ENCODE measurements around the gene IL37. TPM values are rescaled to one million over a fixed set of nuclear protein-coding genes. Genes with fewer than 3 reads are reported as not detected.
"Not testable (repeated sequence)": the region's sequence is repeated elsewhere in the genome, so short reads cannot be mapped to it uniquely, and the experiment has no call there.

The IL37 gene
- total RNA-seq, 4 donors from 2014 or later, result 1.1 to 2.6 TPM; not detected in 2

DNA sequence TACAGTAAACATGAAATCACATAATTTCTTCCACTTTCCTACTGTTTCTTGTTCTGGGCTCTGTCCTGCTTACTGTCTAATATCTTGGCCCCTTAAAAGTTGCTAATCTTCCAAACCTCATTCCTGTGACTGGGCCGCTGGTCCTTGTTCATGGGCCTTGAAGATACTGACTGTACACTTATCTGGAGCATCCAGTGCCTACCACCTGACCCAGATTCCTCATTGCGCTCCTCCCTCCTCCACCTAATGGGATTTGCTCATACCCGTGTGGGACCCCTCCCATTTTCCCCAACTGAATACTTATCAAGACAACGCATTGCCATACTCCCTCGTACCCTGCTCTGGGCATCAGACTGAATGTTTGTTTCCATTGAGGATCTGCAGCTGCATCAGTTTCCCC, 6.1 kb upstream of the IL37 start:
- no peaks in the 10 kb centered on the region for H3K36me3 ChIP-seq
- no peak overlapping the region for H3K4me3 ChIP-seq
- WGBS, 2 donors (ENCODE audit: low coverage in 1 of 2), result 73 to 86% methylated on average over 3 to 5 of the region's 5 CpGs
- H3K27me3 ChIP-seq, result no peaks in the 10 kb centered on the region
- no peak for TF ChIP-seq EP300 (IDR thresholded peaks at IDR 0.05; ENCODE audit: low read depth)
- TF ChIP-seq, protein P1, sequence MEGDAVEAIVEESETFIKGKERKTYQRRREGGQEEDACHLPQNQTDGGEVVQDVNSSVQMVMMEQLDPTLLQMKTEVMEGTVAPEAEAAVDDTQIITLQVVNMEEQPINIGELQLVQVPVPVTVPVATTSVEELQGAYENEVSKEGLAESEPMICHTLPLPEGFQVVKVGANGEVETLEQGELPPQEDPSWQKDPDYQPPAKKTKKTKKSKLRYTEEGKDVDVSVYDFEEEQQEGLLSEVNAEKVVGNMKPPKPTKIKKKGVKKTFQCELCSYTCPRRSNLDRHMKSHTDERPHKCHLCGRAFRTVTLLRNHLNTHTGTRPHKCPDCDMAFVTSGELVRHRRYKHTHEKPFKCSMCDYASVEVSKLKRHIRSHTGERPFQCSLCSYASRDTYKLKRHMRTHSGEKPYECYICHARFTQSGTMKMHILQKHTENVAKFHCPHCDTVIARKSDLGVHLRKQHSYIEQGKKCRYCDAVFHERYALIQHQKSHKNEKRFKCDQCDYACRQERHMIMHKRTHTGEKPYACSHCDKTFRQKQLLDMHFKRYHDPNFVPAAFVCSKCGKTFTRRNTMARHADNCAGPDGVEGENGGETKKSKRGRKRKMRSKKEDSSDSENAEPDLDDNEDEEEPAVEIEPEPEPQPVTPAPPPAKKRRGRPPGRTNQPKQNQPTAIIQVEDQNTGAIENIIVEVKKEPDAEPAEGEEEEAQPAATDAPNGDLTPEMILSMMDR (IDR thresholded peaks at IDR 0.05), result no peak
- TF ChIP-seq POLR2A (IDR thresholded peaks at IDR 0.05), result no peak
- TF ChIP-seq POLR2AphosphoS5 (IDR thresholded peaks at IDR 0.05), result no peak
- no peak for DNase-seq
- H3K4me1 ChIP-seq, result peaks cover 0 to 18% (median 6%) of the 10 kb centered on the region in 4 donors
- in situ Hi-C loops (cut with MboI; ENCODE audit: low pct_ligation_motif_present in 1 of 4, low pct_unique_long_range_greater_than_20kb in 1 of 4, low sequenced_read_pairs in 3 of 4) (no loop called here), intact Hi-C loops (cut with DNase I; ENCODE audit: low total_unique reads) (no loop called here)
- no peaks in the 10 kb centered on the region for H3K9me3 ChIP-seq
- no peak overlapping the region for H3K27ac ChIP-seq

DNA sequence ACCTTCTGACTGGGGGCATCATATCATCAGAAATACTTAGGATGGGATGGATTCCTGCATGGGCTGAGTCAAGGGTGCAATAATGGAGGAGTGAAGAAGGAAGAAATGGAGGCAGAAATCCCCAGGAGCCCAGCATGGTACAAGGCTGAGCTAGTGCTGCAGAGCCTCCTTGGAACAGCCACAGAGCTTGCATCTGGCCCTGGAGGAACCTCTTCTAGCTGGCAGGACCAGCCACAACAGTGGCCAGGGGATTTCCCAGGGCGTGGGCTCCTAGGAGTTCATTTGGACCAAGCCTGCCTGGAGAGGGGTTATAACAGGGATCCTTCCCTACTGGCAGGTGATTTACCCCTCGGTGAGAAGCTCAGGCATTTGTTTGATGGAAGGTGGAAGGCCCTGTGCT, 4.7 kb upstream of the IL37 start:
- Histone ChIP-seq H3K27ac (no peak overlapping the region), H3K4me1 (peaks cover 0 to 18% (median 5%) of the 10 kb centered on the region in 4 donors), H3K27me3 (no peaks in the 10 kb centered on the region), H3K36me3 (no peaks in the 10 kb centered on the region), H3K9me3 (no peaks in the 10 kb centered on the region), H3K4me3 (no peak overlapping the region)
- WGBS, 2 donors (ENCODE audit: low coverage in 1 of 2), result 50 to 67% methylated on average over 1 to 2 of the region's 2 CpGs
- no peak for DNase-seq
- TF ChIP-seq POLR2AphosphoS5 (IDR thresholded peaks at IDR 0.05), result no peak
- TF ChIP-seq EP300 (IDR thresholded peaks at IDR 0.05; ENCODE audit: low read depth), result no peak
- no peak for TF ChIP-seq POLR2A (IDR thresholded peaks at IDR 0.05)
- TF ChIP-seq, protein P1 (IDR thresholded peaks at IDR 0.05), result no peak
- intact Hi-C loops (cut with DNase I; ENCODE audit: low total_unique reads), result no loop called here
- in situ Hi-C loops (cut with MboI; ENCODE audit: low pct_ligation_motif_present in 1 of 4, low pct_unique_long_range_greater_than_20kb in 1 of 4, low sequenced_read_pairs in 3 of 4), result no loop called here

DNA sequence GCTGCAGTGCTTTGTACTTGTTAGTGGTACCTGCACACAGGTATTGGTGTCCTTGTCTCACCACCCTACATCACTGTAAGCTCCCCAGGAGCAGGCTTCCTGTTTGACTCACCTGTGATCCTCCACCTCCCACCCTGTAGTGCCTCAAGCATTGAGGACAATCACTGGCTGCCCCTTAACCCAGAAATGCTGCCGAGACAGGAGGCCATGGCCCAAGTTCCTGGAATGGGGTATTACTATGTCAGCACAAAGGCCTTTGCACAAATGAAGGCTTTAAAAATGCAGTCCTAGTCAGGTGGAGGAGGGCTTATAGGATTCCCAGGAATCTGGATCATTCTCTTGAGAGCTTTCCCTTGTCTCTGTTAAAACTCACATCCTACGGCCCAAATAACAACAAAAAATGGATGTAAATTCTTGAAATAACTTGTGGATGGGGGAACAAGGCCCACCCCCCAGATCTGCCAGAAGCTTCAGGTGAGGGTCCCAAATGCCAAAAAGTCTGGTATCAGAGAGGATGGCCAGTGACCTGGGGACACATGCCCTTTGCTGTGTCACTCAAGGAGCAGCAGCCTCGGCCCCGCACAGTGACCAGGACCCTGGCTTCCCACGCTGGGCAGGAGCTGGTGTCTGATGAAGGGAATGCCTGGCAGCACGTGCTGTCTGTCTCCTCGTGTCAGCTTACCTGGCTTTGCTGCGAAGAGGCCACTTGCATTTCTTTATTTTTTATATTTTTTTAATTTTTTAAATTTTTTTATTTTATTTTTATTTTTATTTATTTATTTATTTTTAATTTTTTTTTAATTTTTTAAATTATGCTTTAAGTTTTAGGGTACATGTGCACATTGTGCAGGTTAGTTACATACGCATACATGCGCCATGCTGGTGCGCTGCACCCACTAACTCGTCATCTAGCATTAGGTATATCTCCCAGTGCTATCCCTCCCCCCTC, 3.7 kb upstream of the IL37 start:
- WGBS, 2 donors (ENCODE audit: low coverage in 1 of 2), result 93 to 96% methylated on average over 6 to 12 of the region's 12 CpGs
- intact Hi-C loops (cut with DNase I; ENCODE audit: low total_unique reads) (no loop called here), in situ Hi-C loops (cut with MboI; ENCODE audit: low pct_ligation_motif_present in 1 of 4, low pct_unique_long_range_greater_than_20kb in 1 of 4, low sequenced_read_pairs in 3 of 4) (no loop called here)
- no peak for DNase-seq
- Histone ChIP-seq H3K4me3 (no peak overlapping the region), H3K36me3 (no peaks in the 10 kb centered on the region), H3K4me1 (peaks cover 0 to 10% (median under 1%) of the 10 kb centered on the region in 4 donors), H3K27ac (no peak overlapping the region), H3K9me3 (no peaks in the 10 kb centered on the region), H3K27me3 (no peaks in the 10 kb centered on the region)
- TF ChIP-seq EP300 (IDR thresholded peaks at IDR 0.05; ENCODE audit: low read depth) (no peak), POLR2AphosphoS5 (IDR thresholded peaks at IDR 0.05) (no peak), POLR2A (IDR thresholded peaks at IDR 0.05) (no peak)
- TF ChIP-seq, protein P1 (IDR thresholded peaks at IDR 0.05), result no peak

DNA sequence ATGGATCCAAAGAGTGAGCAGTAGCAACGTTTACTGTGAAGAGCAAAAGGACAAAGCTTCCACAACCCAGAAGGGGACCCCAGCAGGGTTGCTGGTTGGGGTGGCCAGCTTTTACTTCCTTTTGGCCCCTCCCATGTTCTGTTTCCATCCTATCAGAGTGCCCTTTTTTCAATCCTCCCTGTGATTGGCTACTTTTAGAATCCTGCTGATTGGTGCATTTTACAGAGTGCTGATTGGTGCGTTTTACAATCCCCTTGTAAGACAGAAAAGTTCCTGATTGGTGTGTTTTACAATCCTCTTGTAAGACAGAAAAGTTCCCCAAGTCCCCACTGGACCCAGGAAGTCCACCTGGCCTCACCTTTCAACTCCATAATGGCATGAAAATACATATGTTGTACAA, 2.4 kb upstream of the IL37 start:
- H3K36me3 ChIP-seq; H3K4me1 ChIP-seq; DNase-seq; in situ Hi-C loops (cut with MboI; ENCODE audit: low pct_ligation_motif_present in 1 of 4, low pct_unique_long_range_greater_than_20kb in 1 of 4, low sequenced_read_pairs in 3 of 4); H3K9me3 ChIP-seq; H3K27me3 ChIP-seq; H3K27ac ChIP-seq; H3K4me3 ChIP-seq; intact Hi-C loops (cut with DNase I; ENCODE audit: low total_unique reads): not testable (repeated sequence)
- WGBS, 2 donors (ENCODE audit: low coverage in 1 of 2), result 62 to 95% methylated on average over 2 of the region's 2 CpGs
